Measurements from ENCODE around the gene CD244. TPM values are rescaled to one million over a fixed set of nuclear protein-coding genes. Genes with fewer than 3 reads are reported as not detected.

Gene CD244
- polyA plus RNA-seq, 2 of the 4 experiments (the other 2 are of a cell fraction) = 0.03 TPM; not detected in 1

DNA sequence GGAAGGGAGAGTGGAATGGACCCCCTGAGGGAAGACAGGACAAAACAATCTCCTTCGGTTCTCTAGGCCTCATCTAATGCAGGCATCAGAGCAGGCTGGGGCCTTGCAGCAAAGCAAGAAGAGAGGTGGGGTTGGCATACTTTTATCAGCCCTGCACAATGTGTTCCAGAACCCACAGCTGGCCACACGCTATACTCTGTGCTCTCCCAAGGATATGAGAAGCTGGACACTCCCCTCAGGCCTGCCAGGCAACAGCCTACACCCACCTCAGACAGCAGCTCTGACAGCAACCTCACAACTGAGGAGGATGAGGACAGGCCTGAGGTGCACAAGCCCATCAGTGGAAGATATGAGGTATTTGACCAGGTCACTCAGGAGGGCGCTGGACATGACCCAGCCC, 39.4 kb downstream of the CD244 start (continued):
- TF ChIP-seq MAZ (IDR thresholded peaks at IDR 0.05; ENCODE audit: borderline replicate concordance, low read depth, low read length) (no peak), BHLHE40 (IDR thresholded peaks at IDR 0.05; ENCODE audit: low read depth, low read length) (no peak), CBX2 (IDR thresholded peaks at IDR 0.05; ENCODE audit: borderline replicate concordance, low read depth) (no peak)

DNA sequence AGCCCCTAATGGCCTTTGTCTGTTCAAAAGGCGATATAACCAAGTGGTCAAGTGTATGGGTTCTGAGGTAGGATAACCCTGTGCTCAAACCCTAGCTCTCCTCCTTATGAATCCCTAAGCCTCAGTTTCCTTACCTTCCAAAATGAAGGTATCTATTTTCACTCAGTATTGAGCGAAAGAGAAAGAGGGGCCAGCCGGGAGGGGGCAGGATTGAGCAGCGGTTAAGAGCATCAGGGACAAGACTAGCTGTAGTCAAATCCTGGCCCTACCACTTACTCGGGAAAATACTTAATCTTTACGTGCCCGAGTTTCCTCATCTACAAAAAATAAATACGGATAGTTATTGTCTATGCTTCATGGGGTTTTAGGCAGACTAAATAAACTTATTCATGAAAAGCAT, 41.1 kb downstream of the CD244 start:
- ATAC-seq = no peak
- peaks cover 16% of the 10 kb centered on the region for H3K4me1 ChIP-seq
- H3K4me3 ChIP-seq = no peak overlapping the region
- TF ChIP-seq MAFK (IDR thresholded peaks at IDR 0.05; ENCODE audit: partially characterized antibody) (no peak), RNF2 (IDR thresholded peaks at IDR 0.05; ENCODE audit: borderline replicate concordance, low read depth) (no peak), BHLHE40 (IDR thresholded peaks at IDR 0.05; ENCODE audit: low read depth, low read length) (no peak), ZC3H11A (IDR thresholded peaks at IDR 0.05) (no peak), JUNB (IDR thresholded peaks at IDR 0.05) (no peak), HOXB13 (CRISPR knock-in tag; IDR thresholded peaks at IDR 0.05; ENCODE audit: low read depth) (no peak), JUN (IDR thresholded peaks at IDR 0.05) (no peak), TFCP2L1 (CRISPR knock-in tag; IDR thresholded peaks at IDR 0.05) (no peak), FOXS1 (CRISPR knock-in tag; IDR thresholded peaks at IDR 0.05) (no peak), RARB (CRISPR knock-in tag; IDR thresholded peaks at IDR 0.05) (no peak), EP300 (IDR thresholded peaks at IDR 0.05) (no peak), SREBF2 (IDR thresholded peaks at IDR 0.05) (no peak), ZFP36 (IDR thresholded peaks at IDR 0.05; ENCODE audit: borderline replicate concordance, partially characterized antibody) (no peak), ZNF302 (CRISPR knock-in tag; IDR thresholded peaks at IDR 0.05) (no peak), EHMT2 (IDR thresholded peaks at IDR 0.05; ENCODE audit: low read depth) (no peak), NFE2L2 (conservative IDR thresholded peaks at IDR 0.05; ENCODE audit: low read length) (no peak), NR3C1 (IDR thresholded peaks at IDR 0.05) (no peak), BCL3 (IDR thresholded peaks at IDR 0.05) (no peak), RAD21 (conservative IDR thresholded peaks at IDR 0.05 in 1 of 2, IDR thresholded peaks at IDR 0.05 in 1 of 2) (no peak)
- TF ChIP-seq, protein P1, sequence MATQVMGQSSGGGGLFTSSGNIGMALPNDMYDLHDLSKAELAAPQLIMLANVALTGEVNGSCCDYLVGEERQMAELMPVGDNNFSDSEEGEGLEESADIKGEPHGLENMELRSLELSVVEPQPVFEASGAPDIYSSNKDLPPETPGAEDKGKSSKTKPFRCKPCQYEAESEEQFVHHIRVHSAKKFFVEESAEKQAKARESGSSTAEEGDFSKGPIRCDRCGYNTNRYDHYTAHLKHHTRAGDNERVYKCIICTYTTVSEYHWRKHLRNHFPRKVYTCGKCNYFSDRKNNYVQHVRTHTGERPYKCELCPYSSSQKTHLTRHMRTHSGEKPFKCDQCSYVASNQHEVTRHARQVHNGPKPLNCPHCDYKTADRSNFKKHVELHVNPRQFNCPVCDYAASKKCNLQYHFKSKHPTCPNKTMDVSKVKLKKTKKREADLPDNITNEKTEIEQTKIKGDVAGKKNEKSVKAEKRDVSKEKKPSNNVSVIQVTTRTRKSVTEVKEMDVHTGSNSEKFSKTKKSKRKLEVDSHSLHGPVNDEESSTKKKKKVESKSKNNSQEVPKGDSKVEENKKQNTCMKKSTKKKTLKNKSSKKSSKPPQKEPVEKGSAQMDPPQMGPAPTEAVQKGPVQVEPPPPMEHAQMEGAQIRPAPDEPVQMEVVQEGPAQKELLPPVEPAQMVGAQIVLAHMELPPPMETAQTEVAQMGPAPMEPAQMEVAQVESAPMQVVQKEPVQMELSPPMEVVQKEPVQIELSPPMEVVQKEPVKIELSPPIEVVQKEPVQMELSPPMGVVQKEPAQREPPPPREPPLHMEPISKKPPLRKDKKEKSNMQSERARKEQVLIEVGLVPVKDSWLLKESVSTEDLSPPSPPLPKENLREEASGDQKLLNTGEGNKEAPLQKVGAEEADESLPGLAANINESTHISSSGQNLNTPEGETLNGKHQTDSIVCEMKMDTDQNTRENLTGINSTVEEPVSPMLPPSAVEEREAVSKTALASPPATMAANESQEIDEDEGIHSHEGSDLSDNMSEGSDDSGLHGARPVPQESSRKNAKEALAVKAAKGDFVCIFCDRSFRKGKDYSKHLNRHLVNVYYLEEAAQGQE (IDR thresholded peaks at IDR 0.05) = no peak
- H3K27ac ChIP-seq = no peak overlapping the region
- POLR2A ChIA-PET = no interaction called here
- no peak for FAIRE-seq
- no peaks in the 10 kb centered on the region for H3K9me3 ChIP-seq
- WGBS (ENCODE audit: missing lambda C conversion rate) = 89% methylated on average over 8 of the region's 8 CpGs
- no peak for DNase-seq (ENCODE audit: low read depth in 1 of 2, low spot score in 1 of 2)
- no peak overlapping the region for H3K4me2 ChIP-seq
- CTCF ChIA-PET = interaction anchor here (1.0 to 6.5 kb wide), 4 partner anchors 13 to 215 kb away, joined by 3 to 23 read pairs (median 3); no protein-coding TSS in a partner anchor

GRCh38 chr1:160819186-160819585, 43.5 kb downstream of the CD244 start:
- POLR2A ChIA-PET = no interaction called here
- WGBS (ENCODE audit: missing lambda C conversion rate) = 69% methylated on average over 3 of the region's 3 CpGs
- Histone ChIP-seq H3K9me3 (no peaks in the 10 kb centered on the region), H3K27ac (0 out of 6 replicates have a peak overlapping the region, but pooled peaks of 1 of the 2 experiments have one; percentile 12), H3K4me3 (no peak overlapping the region), H3K4me1 (0 out of 3 replicates have a peak, but pooled peaks cover 5% of the 10 kb centered on the region), H3K4me2 (no peak overlapping the region)
- ATAC-seq = no peak
- CTCF ChIA-PET = interaction anchor here (1.2 to 2.7 kb wide), 4 partner anchors 11 to 143 kb away, joined by 3 to 13 read pairs (median 8); no protein-coding TSS in a partner anchor
- DNase-seq (ENCODE audit: low read depth in 1 of 2, low spot score in 1 of 2) = no peak
- no peak for FAIRE-seq
- TF ChIP-seq HOXA7 (CRISPR knock-in tag; IDR thresholded peaks at IDR 0.05) (no peak), ZC3H11A (IDR thresholded peaks at IDR 0.05) (no peak), ELK1 (IDR thresholded peaks at IDR 0.05; ENCODE audit: low read depth, low read length) (no peak), FOSL2 (IDR thresholded peaks at IDR 0.05) (no peak), FOSL2 (CRISPR knock-in tag; IDR thresholded peaks at IDR 0.05) (no peak), EHF (CRISPR knock-in tag; IDR thresholded peaks at IDR 0.05) (no peak), RARB (CRISPR knock-in tag; IDR thresholded peaks at IDR 0.05) (no peak), PHF8 (IDR thresholded peaks at IDR 0.05; ENCODE audit: borderline replicate concordance, low read depth) (no peak), MAX (IDR thresholded peaks at IDR 0.05) (no peak), ZSCAN20 (CRISPR knock-in tag; IDR thresholded peaks at IDR 0.05) (no peak), CHD2 (IDR thresholded peaks at IDR 0.05; ENCODE audit: low read length, partially characterized antibody) (no peak), HOXB13 (CRISPR knock-in tag; IDR thresholded peaks at IDR 0.05; ENCODE audit: low read depth) (no peak), HEYL (CRISPR knock-in tag; IDR thresholded peaks at IDR 0.05) (no peak)
